Epidermal melanocyte (primary cell): ENCODE data around the gene CCDC183.
"Not testable (repeated sequence)": the region's sequence is repeated elsewhere in the genome, so short reads cannot be mapped to it uniquely, and the experiment has no call there.

Experiments
- DNase-seq: peaks from one replicate; pipeline ENCODE4 v3.0.0; 2011; ENCODE audit warnings: low spot score; ENCODE audit not compliant: insufficient read length

CCDC183 gene

DNA sequence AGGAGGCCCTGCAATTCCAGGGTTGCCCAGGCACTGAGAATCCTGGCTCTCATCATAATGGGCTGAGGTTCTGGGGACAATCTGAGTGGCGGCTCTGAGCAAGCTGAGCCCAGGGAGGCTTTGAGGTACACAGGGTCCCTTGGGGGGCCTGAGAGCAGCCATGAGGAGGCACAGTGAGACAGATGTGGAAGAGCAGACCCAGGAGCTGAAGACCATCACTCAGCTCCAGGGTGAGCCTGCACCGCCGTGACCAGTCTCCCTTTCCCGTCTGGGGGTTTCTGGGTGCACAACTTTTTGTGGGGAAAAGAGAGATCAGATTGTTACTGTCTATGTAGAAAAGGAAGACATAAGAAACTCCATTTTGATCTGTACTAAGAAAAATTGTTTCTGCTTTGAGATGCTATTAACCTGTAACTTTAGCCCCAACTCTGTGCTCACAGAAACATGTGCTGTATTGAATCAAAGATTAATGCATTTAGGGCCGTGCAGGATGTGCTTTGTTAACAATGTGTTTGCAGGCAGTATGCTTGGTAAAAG, at the start of gene CCDC183:
TSS of gene CCDC183 (plus strand) at position 101 of the 537 bp plus-strand sequence. CDS start at position 161, 60 bp downstream.
- no peak for DNase-seq

DNA sequence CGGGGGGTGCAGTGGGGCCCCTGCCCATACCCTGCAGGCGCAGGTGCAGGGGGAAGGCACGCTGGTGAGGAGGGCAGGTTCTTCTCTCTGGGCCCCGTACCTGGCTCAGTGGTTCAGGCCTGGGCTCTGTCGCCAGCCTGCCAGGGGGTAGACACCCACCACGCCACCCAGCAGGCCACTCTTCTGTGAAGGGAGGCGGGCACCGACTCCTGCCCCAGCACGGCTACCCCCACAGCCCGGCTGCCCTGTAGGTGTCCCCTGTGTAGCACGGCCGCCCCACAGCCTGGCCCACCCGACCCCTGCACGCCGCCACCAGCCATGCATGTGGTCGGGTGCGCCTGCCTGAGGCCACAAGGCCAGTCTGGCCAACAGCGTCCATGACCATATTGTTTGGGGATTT, 49.5 kb upstream of the CCDC183 start:
- DNase-seq, result no peak

DNA sequence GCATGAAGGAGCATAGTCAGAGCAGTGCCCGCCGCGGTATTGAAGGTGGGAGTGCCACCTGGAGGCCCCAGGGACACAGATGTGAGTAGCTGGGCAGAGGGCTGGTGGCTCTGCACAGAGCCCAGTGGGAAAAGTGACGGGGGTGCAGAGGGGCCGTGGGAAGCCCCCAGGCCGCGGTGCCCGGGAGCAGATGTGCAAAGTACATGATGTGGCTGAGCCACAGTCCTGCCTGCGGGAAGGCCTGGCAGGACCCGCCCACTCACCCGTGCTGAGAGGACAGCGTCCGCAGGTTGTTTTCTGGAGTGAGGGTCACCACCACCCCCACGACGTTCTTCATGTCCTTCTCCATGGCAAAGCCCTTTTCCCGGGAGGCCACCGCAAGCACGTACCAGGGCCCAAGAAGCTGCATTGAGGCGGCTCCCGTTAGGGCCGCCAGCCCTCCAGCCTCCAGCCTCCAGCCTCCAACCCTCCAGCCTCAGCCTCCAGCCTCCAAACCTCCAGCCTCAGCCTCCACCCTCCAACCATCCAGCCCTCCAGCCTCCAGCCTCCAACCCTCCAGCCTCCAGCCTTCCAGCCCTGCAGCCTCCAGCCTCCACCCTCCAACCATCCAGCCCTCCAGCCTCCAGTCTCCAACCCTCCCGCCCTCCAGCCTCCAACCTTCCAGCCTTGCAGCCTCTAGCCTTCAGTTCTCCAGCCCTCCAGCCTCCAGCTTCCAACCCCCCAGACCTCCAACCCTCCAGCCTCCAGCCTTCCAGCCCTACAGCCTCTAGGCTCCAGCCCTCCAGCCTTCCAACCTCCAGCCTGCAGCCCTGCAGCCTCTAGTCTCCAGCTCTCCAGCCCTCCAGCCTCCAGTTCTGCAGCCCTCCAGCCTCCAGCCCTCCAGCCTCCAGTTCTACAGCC, 48.7 kb upstream of the CCDC183 start:
- no peak for DNase-seq

DNA sequence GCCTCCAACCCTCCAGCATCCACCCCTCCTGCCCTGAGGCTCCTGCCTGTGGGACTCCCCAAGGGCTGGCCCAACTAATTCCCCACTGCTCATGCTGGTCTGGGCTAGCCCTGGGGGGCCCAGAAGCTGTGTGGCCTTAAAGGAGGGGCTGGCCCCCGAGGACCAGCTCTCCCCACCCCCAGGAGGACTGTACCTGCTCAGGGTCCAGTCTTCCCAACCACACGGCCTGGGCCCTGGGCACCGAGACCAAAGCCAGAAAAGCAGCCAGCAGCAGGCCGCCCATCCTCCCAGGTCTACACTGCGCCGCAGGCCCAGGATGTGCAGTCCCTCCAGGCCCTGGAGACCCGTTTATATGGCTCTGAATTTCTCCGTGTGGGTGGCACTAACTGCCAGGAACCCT, 47.9 kb upstream of the CCDC183 start, which contains the start of gene LCN6:
TSS of gene LCN6 (minus strand) at position 325 of the 400 bp plus-strand sequence. CDS start at position 283, 42 bp downstream.
- DNase-seq, result no peak

DNA sequence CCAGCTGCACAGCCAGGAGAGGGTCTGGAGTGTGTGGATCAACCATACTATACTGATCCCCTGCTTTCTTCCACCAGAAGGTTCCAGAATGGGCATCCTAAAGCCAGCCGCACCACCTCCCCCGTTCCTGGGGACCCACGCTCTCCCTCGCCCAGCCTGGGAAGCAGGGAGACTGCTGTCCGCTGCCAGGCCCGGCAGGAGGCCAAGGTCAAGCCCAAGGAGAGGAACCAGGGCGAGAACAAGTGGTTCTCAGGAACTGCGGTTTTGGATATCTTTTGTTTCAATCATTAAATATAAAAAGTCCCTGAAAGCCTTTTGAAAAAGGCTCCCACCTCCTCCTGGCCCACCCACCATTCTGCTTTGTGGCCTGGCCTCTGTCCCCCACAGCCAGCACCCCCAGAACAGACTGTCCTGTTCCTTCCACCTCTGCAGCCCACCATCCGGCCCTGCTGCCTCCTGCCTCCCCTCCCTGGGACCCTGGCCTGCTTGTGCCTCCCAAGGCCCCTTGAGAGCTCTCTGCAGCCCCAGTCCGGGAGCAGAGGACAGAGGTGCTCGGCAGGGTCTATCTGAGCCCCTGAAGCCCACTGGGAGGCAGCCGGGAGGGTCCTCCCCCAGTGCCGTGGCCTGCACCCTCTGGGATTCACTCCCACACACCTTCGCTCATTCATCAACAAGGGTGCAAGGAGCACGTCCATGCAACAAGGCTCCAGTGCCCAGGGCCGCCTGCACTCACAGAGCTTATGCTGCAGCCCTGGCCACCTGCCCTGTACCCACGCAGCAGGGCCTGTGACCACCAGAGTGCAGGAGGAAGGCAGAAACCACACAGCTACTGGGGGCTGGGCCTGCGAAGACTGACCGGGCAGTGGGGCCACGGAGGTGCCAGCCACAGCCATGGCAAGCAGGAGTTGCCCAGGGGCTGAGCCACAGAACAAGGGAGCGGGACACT, 47.2 kb upstream of the CCDC183 start:
- DNase-seq, result no peak

DNA sequence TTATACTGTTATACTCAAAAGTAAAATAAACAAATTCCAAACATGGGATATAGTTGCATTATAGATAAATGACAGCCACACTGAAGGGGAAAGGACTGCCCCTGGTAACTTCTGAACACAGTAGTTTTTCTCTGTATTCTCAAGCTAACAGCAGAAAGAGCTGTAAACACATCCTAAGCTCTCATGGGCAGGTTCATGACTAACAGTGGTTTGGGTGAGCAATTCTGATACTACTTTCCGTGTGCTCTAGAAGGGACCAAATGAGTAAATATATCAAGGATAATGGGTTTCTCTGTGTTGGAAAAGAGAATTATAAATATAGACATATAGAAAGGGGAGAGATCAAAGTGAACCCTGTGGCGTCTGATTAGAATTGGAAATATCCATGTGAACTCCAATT, 45.6 kb upstream of the CCDC183 start:
- DNase-seq, result no peak

DNA sequence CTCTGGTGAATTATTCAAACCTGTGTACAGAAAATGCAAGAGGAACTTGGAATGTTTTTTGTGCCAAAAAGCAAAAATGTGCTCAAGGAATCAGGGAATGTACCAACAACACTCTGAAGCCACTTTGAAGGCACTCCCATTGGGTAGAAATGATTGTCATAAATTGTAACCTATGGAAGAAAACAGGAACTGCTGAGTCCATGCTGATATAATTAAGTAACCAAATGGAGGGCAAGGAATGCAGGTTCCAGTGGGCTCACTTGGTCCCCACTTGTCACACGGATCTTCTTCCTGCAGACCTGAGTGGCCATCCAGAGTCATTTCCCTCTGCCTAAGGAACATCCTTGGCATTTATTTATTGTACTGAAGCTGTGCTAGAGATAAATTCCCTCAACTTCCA, 44.9 kb upstream of the CCDC183 start:
- DNase-seq, result no peak

DNA sequence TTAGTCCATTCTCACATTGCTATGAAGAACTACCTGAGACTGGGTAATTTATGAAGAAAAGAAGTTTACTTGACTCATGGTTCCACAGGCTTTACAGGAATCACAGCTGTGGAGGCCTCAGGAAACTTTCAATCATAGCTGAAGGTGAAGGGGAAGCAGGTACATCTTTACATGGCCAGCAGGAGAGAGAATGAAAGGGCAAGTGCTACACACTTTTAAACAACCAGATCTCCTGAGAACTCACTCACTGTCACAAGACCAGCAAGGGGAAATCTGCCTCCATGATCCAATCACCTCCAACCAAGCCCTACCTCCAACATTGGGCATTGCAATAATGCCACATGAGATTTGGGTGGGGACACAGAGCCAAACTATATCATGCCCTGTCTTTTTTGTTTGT, 44.3 kb upstream of the CCDC183 start:
- no peak for DNase-seq

DNA sequence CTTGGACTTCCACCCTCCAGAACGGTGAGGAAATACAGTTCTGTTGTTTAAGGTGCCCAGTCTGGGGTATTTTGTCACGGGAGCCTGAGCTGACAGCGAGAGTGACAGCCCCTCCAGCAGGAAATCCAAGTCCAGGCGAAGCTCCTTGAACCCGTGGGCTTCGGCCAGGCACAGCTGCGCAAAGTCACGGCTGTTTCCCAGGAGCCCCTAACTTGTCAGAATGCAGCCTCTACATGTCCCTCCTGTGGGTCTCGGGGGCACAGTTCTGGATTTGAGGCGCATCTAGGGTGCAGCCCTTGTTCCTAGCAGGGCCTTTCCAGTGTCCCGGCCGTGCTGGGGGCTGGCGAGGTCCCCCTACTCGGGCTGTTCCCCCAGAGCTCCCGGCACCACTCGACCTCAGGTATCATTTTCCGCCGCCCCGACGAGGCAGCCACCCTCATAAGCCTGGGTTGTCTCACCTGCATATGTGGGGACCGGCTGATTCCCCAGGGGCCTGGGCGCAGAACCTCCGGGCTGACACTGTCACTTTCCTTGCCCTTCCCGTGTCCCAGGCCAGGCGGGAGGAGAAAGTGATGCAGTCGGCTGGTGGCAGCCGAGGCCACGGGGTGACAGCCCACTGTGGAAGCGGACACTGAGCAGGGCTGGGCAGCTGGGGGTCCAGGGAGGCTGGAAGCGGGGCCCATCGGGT, 42.6 kb upstream of the CCDC183 start:
- no peak for DNase-seq

DNA sequence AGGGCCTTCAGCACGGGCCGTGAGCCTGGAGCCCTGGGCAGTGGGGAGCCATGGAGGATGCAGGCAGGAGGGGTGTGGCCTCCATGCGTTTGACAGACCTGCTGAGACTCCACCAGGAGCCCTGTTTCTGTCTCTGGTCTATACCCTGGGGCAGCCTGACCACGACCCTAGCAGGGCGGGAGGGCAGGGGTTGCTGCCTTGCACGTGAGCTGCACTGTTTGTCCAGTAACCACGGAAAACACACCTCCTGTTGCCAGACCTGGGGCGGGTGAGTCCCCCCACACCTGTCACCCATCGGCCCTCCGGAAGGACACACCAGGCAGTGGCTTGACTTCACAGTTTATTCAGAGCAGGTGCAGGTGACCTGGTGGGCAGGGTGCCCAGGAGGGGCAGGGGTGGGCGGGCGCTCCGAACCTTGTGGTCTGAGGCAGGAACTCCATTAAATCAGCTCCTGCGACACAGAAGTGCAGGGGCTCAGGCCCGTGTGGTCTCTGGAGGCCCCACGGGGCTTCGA, 42.0 kb upstream of the CCDC183 start:
- no peak for DNase-seq

DNA sequence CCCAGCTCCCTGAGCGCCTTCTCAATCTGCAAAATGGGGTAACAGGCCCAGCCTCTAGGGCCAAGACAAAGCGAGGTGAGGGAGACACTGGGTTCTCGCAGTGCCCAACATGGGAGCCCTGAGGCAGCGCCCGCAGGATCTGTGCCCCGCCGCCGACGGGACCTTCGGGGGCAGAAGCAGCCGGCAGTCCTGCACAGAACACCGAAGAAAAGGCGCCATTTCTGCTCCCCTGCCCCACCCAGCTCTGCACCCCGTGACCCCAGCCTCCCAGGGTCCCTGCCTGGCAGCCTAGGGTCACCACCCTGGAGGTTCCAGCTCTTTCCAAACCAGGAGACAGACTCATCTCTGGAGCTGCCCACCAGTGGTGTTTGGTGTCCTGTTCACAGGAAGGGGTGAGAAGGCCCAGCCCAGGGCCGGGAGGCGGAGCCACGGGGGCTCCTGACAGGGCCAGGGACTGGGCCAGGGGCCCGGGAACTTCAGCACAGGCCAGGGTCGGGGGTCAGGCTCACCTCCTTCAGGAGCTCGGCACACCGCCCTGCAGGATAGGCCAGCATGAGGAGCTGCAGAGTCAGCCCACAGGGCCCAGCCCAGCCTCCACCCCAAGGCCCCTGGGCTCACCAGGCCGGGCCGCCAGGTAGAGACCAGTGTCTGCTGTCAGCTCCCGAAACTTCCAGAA, 41.4 kb upstream of the CCDC183 start:
- DNase-seq, result no peak

DNA sequence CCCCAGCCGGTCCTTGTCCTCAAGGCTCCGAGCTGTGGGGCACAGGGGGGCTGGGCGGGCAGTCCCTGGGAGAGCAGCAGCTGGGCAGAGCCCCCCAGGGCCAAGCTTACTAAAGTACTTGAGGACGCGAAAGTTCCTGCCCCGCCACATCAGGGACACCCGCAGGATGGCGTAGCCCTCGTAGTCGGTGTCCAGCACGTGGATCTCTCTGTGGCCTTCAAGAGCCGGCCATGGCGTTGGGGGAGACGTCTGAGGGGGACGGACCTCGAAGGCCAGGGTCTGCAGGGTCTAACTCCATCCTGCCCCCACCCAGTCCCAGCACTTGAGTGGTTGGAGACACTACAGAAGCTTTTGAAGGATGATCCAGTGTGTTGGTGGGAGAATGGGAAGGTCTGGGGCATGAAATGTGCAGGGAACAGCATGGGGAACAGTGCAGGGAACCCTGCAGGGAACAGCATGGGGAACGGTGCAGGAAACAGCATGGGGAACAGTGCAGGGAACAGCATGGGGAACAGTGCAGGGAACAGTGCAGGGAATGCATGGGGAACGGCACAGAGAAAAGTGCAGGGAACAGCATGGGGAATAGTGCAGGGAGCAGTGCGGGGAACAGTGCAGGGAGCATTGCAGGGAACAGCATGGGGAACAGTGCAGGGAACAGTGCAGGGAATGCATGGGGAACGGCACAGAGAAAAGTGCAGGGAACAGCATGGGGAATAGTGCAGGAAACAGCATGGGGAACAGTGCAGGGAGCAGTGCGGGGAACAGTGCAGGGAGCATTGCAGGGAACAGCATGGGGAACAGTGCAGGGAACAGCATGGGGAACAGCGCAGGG, 40.6 kb upstream of the CCDC183 start:
- DNase-seq, result not testable (repeated sequence)

DNA sequence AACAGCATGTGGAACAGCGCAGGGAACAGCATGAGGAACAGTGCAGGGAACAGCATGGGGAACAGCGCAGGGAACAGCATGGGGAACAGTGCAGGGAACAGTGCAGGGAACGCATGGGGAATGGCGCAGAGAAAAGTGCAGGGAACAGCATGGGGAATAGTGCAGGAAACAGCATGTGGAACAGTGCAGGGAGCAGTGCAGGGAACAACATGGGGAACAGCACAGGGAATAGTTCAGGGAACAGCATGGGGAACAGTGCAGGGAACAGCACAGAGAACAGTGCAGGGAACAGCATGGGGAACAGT, 40.1 kb upstream of the CCDC183 start:
- no peak for DNase-seq

DNA sequence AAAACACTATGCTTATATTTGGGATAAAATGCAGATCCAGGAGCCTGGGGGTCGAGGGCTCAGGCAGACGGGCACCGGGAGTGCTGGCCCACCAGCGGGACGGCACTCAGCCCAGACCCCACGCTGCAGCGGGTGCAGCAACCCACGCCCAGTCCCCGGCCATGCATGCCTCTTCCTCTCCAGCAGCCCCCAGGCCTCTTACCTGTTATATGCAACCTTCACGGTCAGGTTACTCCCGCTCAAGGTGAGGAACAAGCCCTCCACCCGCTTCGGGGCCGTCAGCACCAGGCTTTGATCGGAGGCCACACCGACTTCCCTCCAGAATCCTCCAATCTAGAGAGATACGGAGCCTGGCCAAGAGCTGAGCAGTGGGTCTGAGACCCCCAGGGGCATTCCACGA, 39.3 kb upstream of the CCDC183 start:
- DNase-seq, result no peak

DNA sequence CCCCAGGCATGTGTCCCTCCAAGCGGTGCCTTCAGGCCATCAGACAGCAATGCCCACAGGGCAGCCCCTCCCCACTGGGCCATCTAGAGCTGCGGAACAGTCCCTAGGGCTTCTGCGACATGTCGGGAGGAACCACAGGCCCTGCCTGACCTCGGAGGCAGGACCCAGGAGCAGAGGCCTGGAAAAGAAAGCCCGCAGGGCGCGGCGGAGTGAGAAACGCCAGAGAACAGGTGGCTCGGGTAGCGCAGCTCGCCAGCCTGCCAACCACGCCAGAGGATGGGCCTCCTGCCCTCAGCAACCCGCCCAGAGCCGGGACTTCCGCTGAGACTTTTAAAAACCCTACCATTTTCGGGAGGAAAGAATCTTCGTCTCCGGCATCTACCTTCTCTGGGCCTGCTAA, 38.8 kb upstream of the CCDC183 start:
- no peak for DNase-seq

DNA sequence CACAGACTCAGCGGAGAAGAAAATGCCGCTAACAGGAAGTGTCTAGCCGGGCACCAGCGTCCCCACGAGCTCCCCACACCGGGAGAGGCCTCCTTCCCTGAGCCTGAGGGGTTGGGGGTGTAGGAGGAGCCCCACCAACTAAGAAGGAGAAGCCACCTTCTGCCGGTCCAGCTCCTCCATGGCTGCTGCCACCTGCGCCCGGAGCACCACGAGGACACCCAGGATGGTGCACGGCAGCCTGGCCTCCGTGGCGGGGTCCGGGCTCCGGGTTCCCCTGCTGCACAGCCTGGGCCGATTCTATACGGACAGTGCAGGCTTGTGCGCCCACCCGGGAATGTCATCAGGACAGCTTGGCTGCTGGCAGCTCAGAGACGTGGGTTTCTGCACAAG, 38.4 kb upstream of the CCDC183 start:
- no peak for DNase-seq

DNA sequence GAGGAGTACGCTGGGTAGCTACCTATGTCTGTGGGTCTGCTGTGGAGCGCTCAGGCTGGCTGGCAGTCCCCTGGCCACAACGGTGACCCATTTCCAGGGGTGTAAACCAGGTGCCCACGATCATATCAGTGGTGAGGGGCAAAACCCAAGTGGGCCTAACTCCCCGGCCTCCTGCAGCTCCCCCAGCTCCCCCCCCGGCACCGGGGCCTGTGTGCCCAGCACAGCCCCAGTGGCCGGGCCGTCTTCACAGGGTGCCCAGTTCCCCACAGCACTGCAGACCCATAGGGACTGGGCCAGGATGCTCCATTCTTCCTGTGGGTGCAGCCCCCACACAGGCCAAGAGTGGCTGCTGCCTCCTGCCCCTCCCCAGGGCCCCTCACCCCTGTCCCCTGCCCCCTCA, 37.1 kb upstream of the CCDC183 start:
- no peak for DNase-seq

DNA sequence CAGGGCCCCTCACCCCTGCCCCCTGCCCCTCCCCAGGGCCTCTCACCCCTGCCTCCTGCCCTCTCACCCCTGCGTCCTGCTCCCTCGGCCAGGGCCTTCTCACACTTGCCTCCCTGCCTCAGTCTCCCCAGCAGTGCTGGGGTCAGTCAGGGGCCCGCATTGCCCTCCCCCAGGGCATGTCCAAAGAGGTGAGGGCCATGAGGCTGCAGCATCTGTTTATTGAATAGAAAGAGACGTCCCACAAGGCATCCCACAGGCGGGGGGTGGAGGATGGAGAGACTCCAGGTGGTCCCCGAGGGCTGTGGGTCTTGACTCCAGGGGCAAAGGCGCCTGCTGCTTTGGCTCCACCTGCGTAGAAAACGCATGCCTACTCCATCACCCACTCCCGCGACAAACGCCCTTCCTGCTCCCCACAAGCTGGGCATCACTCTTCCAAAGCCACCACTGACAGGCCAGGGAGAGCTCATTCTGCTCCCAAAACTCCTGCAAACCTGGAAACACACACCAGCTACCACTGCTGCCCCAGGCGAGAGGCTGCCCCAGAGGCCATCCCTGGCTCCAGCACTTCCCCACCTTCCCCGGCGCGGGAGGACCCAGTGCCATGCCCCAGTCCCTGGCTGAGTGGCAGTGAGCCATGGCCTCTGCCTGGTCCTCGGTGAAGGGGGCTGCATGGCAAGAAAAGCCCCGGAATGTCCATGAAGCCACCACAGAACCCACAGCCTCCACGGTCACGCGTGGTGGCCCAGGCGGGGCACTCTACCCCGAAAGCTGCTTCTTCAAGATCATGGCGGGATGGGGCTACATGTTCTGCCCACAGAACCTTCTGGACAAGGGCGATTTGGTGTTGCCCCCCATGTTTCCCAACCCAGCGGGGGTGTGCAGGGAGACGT, 36.5 kb upstream of the CCDC183 start:
- DNase-seq, result no peak

DNA sequence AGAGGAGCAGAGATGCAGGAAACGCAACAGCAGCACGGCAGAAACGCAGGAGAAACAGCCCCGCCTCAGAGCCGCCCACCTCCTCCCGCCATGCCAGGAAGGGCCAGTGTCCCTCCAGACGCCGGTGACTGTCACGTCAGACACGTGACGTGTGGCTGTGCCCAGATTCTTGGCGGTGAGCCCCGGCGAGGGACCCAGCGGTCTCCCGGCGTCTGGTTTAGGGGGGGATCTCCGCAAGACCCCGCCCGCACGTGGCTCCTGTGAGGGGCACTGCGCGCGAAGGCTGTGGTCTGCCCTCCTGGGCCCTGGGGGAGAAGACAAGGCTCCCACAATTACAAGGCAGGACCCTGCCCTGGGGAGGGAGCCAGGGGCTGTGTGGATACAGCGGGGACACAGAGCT, 35.7 kb upstream of the CCDC183 start:
- DNase-seq, result no peak
